ENCODE measurements around the gene MORC3. TPM values are rescaled to one million over a fixed set of nuclear protein-coding genes. Genes with fewer than 3 reads are reported as not detected.

Gene MORC3
- total and polyA plus RNA-seq, 4 donors: 3.9 to 44.1 (median 14.1) TPM

GRCh38 chr21:36347278-36347961, 27.4 kb downstream of the MORC3 start:
- Histone ChIP-seq H3K4me3 (ENCODE audit: low read depth in 1 of 3, low read length in 3 of 3) (no peak overlapping the region), H3K36me3 (ENCODE audit: control insufficient read depth in 4 of 4, insufficient read depth in 3 of 4, low read depth in 1 of 4, low read length in 3 of 4) (peaks cover 11 to 73% (median 58%) of the 10 kb centered on the region in 4 donors), H3K9me3 (ENCODE audit: control insufficient read depth in 4 of 4, low read length in 3 of 4) (no peaks in the 10 kb centered on the region), H3K27ac (ENCODE audit: low read depth in 1 of 2, low read length in 2 of 2) (no peak overlapping the region), H3K9ac (ENCODE audit: low read depth in 1 of 2, low read length in 2 of 2) (no peak overlapping the region), H3K4me1 (ENCODE audit: control insufficient read depth in 4 of 4, insufficient read depth in 4 of 4, low read length in 3 of 4) (no peaks in the 10 kb centered on the region), H3K27me3 (ENCODE audit: control insufficient read depth in 4 of 4, insufficient read depth in 4 of 4, low read length in 3 of 4) (no peaks in the 10 kb centered on the region)
- no peak for TF ChIP-seq REST (IDR thresholded peaks at IDR 0.05)
- no peak for TF ChIP-seq HNF4A (conservative IDR thresholded peaks at IDR 0.05)
- TF ChIP-seq NR2F2 (IDR thresholded peaks at IDR 0.05): no peak
- no peak for TF ChIP-seq GABPA (IDR thresholded peaks at IDR 0.05 in 1 of 2, conservative IDR thresholded peaks at IDR 0.05 in 1 of 2)
- no peak for TF ChIP-seq FOXA1 (IDR thresholded peaks at IDR 0.05)
- no peak for TF ChIP-seq EGR1 (IDR thresholded peaks at IDR 0.05; ENCODE audit: low read depth in 2 of 2)
- TF ChIP-seq SP1 (IDR thresholded peaks at IDR 0.05): no peak
- no peak for TF ChIP-seq CTCF (IDR thresholded peaks at IDR 0.05; ENCODE audit: low read depth, low read length, missing input control)
- TF ChIP-seq RXRA (IDR thresholded peaks at IDR 0.05): no peak
- no peak for TF ChIP-seq JUND (IDR thresholded peaks at IDR 0.05)
- no peak for TF ChIP-seq ZBTB33 (IDR thresholded peaks at IDR 0.05)
- TF ChIP-seq TAF1 (conservative IDR thresholded peaks at IDR 0.05): no peak
- TF ChIP-seq FOXA2 (IDR thresholded peaks at IDR 0.05): no peak
- TF ChIP-seq HNF4G (IDR thresholded peaks at IDR 0.05): no peak
- TF ChIP-seq RAD21 (IDR thresholded peaks at IDR 0.05): no peak
- TF ChIP-seq YY1 (IDR thresholded peaks at IDR 0.05): no peak
- TF ChIP-seq ATF3 (IDR thresholded peaks at IDR 0.05): no peak
- 82% methylated on average over 3 of the region's 3 CpGs for WGBS
- no peak for DNase-seq (ENCODE audit: low spot score)
